OCI-LY1 (cell line): Measurements from ENCODE around the gene STK38.

Experiments
- H2AFZ ChIP-seq: fragments of 200-600 bp; sonication (generic), shearing (Covaris generic); 2 replicates; pipeline ENCODE4 v1.6.0; 2014; ENCODE audit warnings: antibody characterized with exemption, mild to moderate bottlenecking, low read length
- H3F3A ChIP-seq: fragments of 200-600 bp; sonication (generic), shearing (Covaris generic); 2 replicates; pipeline ENCODE4 v1.6.0; 2014; ENCODE audit warnings: mild to moderate bottlenecking, antibody characterized with exemption, low read length, moderate library complexity; ENCODE audit not compliant: insufficient read depth
- H3K27ac ChIP-seq: fragments of 200-600 bp; sonication (generic); 2 replicates; pipeline ENCODE4 v1.5.1; 2014; ENCODE audit warnings: low read length, mixed run types, mild to moderate bottlenecking, low read depth; ENCODE audit not compliant: poor library complexity, severe bottlenecking
- H3K27me3 ChIP-seq: fragments of 200-600 bp; sonication (generic); 2 replicates; pipeline ENCODE4 v1.6.0; 2014; ENCODE audit warnings: antibody characterized with exemption, mild to moderate bottlenecking, low read length, moderate library complexity; ENCODE audit not compliant: insufficient read depth
- H3K36me3 ChIP-seq: fragments of 200-600 bp; sonication (generic); 2 replicates; pipeline ENCODE4 v1.6.1; 2014; ENCODE audit warnings: mild to moderate bottlenecking, antibody characterized with exemption, low read length, moderate library complexity, mixed read lengths; ENCODE audit not compliant: insufficient read depth
- H3K4me1 ChIP-seq: fragments of 200-600 bp; sonication (generic); 2 replicates; pipeline ENCODE4 v1.5.1; 2014; ENCODE audit warnings: mild to moderate bottlenecking, low read length, moderate library complexity; ENCODE audit not compliant: insufficient read depth, severe bottlenecking
- H3K4me2 ChIP-seq: fragments of 200-600 bp; sonication (generic), shearing (Covaris generic); 2 replicates; pipeline ENCODE4 v1.6.1; 2014; ENCODE audit warnings: low read length
- H3K4me3 ChIP-seq: fragments of 200-600 bp; sonication (generic); 2 replicates; pipeline ENCODE4 v1.5.1; 2014; ENCODE audit warnings: low read length, low read depth, mild to moderate bottlenecking, mixed read lengths; ENCODE audit not compliant: poor library complexity, severe bottlenecking
- H3K79me2 ChIP-seq: fragments of 200-600 bp; shearing (Covaris generic); 2 replicates; pipeline ENCODE4 v1.6.1; 2016; ENCODE audit warnings: mixed run types, low read length, mixed read lengths; ENCODE audit not compliant: insufficient read depth
- H3K9ac ChIP-seq: fragments of 200-600 bp; sonication (generic), shearing (Covaris generic); 2 replicates; pipeline ENCODE4 v1.6.1; 2014; ENCODE audit warnings: mild to moderate bottlenecking, low read length, mixed read lengths
- H3K9me2 ChIP-seq: fragments of 200-600 bp; sonication (generic), shearing (Covaris generic); 2 replicates; pipeline ENCODE4 v1.6.1; 2014; ENCODE audit warnings: low read depth, mild to moderate bottlenecking, low read length, mixed read lengths
- H3K9me3 ChIP-seq: fragments of 200-600 bp; shearing (Covaris generic); 2 replicates; pipeline ENCODE4 v1.6.1; 2014; ENCODE audit warnings: low read length, mixed read lengths
- H4K20me1 ChIP-seq: fragments of 200-600 bp; sonication (generic), shearing (Covaris generic); 2 replicates; pipeline ENCODE4 v1.6.0; 2016; ENCODE audit warnings: mild to moderate bottlenecking, low read length; ENCODE audit not compliant: insufficient read depth
- CTCF ChIP-seq: fragments of 200-600 bp; sonication (generic), shearing (Covaris generic); IDR thresholded peaks from 2 replicates; pipeline ENCODE4 v1.5.1; 2017; ENCODE audit warnings: mild to moderate bottlenecking, antibody characterized with exemption, low read length, moderate library complexity, mixed read lengths
- EZH2 ChIP-seq: fragments of 200-600 bp; sonication (generic), shearing (Covaris generic); IDR thresholded peaks from 2 replicates; pipeline ENCODE4 v1.8.0; 2017; ENCODE audit warnings: borderline replicate concordance, mixed run types, mild to moderate bottlenecking, antibody characterized with exemption, low read length, moderate library complexity, mixed read lengths

Gene STK38

GRCh38 chr6:36445621-36446020 lies 101.7 kb downstream of the STK38 start:
- TF ChIP-seq EZH2, result no peak
- Histone ChIP-seq H2AFZ (no peak overlapping the region), H3K4me2 (no peak overlapping the region), H3K27ac (no peak overlapping the region), H3K27me3 (no peaks in the 10 kb centered on the region), H3K4me1 (peaks cover 29% of the 10 kb centered on the region), H3K4me3 (no peak overlapping the region), H3K9ac (no peak overlapping the region), H3K9me3 (no peaks in the 10 kb centered on the region), H3F3A (peaks cover 3% of the 10 kb centered on the region; the same call in 1 of the 2 replicates), H3K36me3 (peaks cover 32% of the 10 kb centered on the region), H4K20me1 (no peaks in the 10 kb centered on the region), H3K9me2 (no peaks in the 10 kb centered on the region), H3K79me2 (peaks cover 67% of the 10 kb centered on the region)

DNA sequence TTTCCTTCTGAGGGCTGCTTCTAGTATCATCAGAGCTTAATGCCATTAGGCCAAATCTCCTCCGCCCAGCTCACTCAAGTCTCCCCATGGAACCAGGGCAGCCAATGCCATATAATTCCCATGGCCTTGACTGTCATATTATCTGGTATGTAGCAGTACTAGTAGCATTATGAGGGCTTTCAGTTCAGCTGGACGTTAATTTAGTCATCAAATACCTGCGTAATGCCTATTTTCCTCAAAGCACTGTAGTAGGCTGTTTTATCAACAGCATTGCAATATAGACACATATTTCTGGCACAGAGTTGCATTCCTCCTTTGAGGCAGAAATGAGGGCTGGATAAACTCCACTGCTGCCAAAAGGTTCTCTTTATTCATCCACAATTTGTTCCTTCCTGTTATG lies 102.8 kb downstream of the STK38 start:
- H3F3A ChIP-seq, result peaks cover 5% of the 10 kb centered on the region; the same call in 1 of the 2 replicates
- H3K27ac ChIP-seq, result peak overlapping the region; percentile 59
- no peaks in the 10 kb centered on the region for H3K9me2 ChIP-seq
- H3K4me3 ChIP-seq, result peak overlapping the region; percentile 73
- peaks cover 29% of the 10 kb centered on the region for H3K4me1 ChIP-seq
- H3K36me3 ChIP-seq, result peaks cover 30% of the 10 kb centered on the region
- H3K9me3 ChIP-seq, result no peaks in the 10 kb centered on the region
- H4K20me1 ChIP-seq, result no peaks in the 10 kb centered on the region
- H3K27me3 ChIP-seq, result no peaks in the 10 kb centered on the region
- H3K9ac ChIP-seq, result peak overlapping the region; percentile 74
- peak overlapping the region; percentile 86 for H3K4me2 ChIP-seq
- TF ChIP-seq CTCF (no peak), EZH2 (no peak)
- H3K79me2 ChIP-seq, result peaks cover 60% of the 10 kb centered on the region
- H2AFZ ChIP-seq, result no peak overlapping the region
